Osteoblast (primary cell): Measurements from ENCODE around the gene TSACC. TPM values are rescaled to one million over a fixed set of nuclear protein-coding genes. Genes with fewer than 3 reads are reported as not detected.

Experiments
- DNase-seq: peaks from one replicate; pipeline ENCODE4 v3.0.0; 2011; ENCODE audit warnings: low spot score, mixed read lengths; ENCODE audit not compliant: insufficient read length; ENCODE audit errors: missing footprints
- H2AFZ ChIP-seq: 2 replicates; pipeline ENCODE4 v1.6.0; 2011; ENCODE audit warnings: mild to moderate bottlenecking, low read length
- H3K27ac ChIP-seq: 2 replicates; pipeline ENCODE4 v1.5.1; 2011; ENCODE audit warnings: mild to moderate bottlenecking, low read depth, low read length, moderate library complexity
- H3K27me3 ChIP-seq: 2 replicates; pipeline ENCODE4 v1.6.0; 2012; ENCODE audit warnings: mild to moderate bottlenecking, control low read depth, inconsistent platforms, low read length, moderate library complexity; ENCODE audit not compliant: insufficient read depth
- H3K36me3 ChIP-seq: 2 replicates; pipeline ENCODE4 v1.5.1; 2011; ENCODE audit warnings: mild to moderate bottlenecking, low read length, control low read depth, moderate library complexity; ENCODE audit not compliant: insufficient read depth
- H3K4me1 ChIP-seq: 2 replicates; pipeline ENCODE4 v1.5.1; 2011; ENCODE audit warnings: mild to moderate bottlenecking, low read length, control low read depth, moderate library complexity; ENCODE audit not compliant: insufficient read depth
- H3K4me2 ChIP-seq: 2 replicates; pipeline ENCODE4 v1.6.0; 2011; ENCODE audit warnings: mild to moderate bottlenecking, low read length; ENCODE audit not compliant: insufficient read depth
- H3K4me3 ChIP-seq: fragments of 200-600 bp; sonication (generic); 3 replicates; pipeline ENCODE4 v1.5.1; 2012; ENCODE audit warnings: mild to moderate bottlenecking, low read length, inconsistent platforms; ENCODE audit not compliant: insufficient read depth
- H3K79me2 ChIP-seq: 2 replicates; pipeline ENCODE4 v1.6.0; 2012; ENCODE audit warnings: mild to moderate bottlenecking, low read length, control low read depth, inconsistent platforms; ENCODE audit not compliant: insufficient read depth
- H3K9me3 ChIP-seq: 2 replicates; pipeline ENCODE4 v1.5.1; 2011; ENCODE audit warnings: low read depth, low read length, control low read depth
- H4K20me1 ChIP-seq: 2 replicates; pipeline ENCODE4 v1.6.0; 2012; ENCODE audit warnings: mild to moderate bottlenecking, low read length, control low read depth; ENCODE audit not compliant: insufficient read depth
- CTCF ChIP-seq: IDR thresholded peaks from 2 replicates; pipeline ENCODE4 v1.5.1; 2011; ENCODE audit warnings: mild to moderate bottlenecking, low read depth, low read length, moderate library complexity; ENCODE audit errors: extremely low read depth
- total RNA-seq: library from RNA; depleted of rRNA; stranded (reverse); fragments of >200 nt; gene quantifications from 2 replicates; pipeline ENCODE4 v1.2.3, GENCODE V29; 2012

Gene TSACC
- total RNA-seq, 1 donor, result 0.36 TPM

- H3K79me2 ChIP-seq, result no peaks in the 10 kb centered on the region
- no peak overlapping the region for H2AFZ ChIP-seq
- no peaks in the 10 kb centered on the region for H3K4me1 ChIP-seq
- peak; percentile 65 for TF ChIP-seq CTCF
- H3K9me3 ChIP-seq, result no peaks in the 10 kb centered on the region
- no peak overlapping the region for H3K4me3 ChIP-seq
- no peak for DNase-seq
- H3K36me3 ChIP-seq, result no peaks in the 10 kb centered on the region
- H4K20me1 ChIP-seq, result no peaks in the 10 kb centered on the region
- H3K27ac ChIP-seq, result no peak overlapping the region
- no peak overlapping the region for H3K4me2 ChIP-seq
- peaks cover 41% of the 10 kb centered on the region for H3K27me3 ChIP-seq
Measured at GRCh38 chr1:156356875-156357534, 18.7 kb downstream of the TSACC start.

DNA sequence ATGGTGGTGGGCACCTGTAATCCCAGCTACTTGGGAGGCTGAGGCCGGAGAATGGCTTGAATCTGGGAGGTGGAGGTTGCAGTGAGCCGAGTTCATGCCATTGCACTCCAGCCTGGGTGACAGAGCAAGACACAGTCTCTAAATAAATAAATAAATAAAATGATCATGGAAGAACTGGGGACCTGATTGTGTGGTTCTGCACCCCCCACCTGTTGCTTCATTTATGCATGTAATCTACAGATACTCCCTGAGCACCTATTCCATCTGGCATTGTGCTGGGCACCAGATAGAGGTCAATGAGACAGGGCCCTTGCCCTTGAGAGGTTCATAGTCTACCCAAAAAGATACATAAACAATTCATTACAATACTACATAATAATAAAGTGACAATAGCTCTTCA is 19.7 kb downstream of the TSACC start:
- no peak for DNase-seq
- no peak overlapping the region for H3K4me3 ChIP-seq
- H3K36me3 ChIP-seq, result no peaks in the 10 kb centered on the region
- no peaks in the 10 kb centered on the region for H3K4me1 ChIP-seq
- H3K27me3 ChIP-seq, result peaks cover 41% of the 10 kb centered on the region
- no peak overlapping the region for H2AFZ ChIP-seq
- H3K9me3 ChIP-seq, result no peaks in the 10 kb centered on the region
- H3K4me2 ChIP-seq, result no peak overlapping the region
- H4K20me1 ChIP-seq, result no peaks in the 10 kb centered on the region
- TF ChIP-seq CTCF, result no peak
- H3K79me2 ChIP-seq, result no peaks in the 10 kb centered on the region
- H3K27ac ChIP-seq, result no peak overlapping the region

- peaks cover 35% of the 10 kb centered on the region for H3K27me3 ChIP-seq
- H3K4me3 ChIP-seq, result no peak overlapping the region
- no peaks in the 10 kb centered on the region for H4K20me1 ChIP-seq
- no peak for DNase-seq
- TF ChIP-seq CTCF, result no peak
- H3K4me2 ChIP-seq, result no peak overlapping the region
- H3K79me2 ChIP-seq, result no peaks in the 10 kb centered on the region
- no peak overlapping the region for H3K27ac ChIP-seq
- no peaks in the 10 kb centered on the region for H3K4me1 ChIP-seq
- no peaks in the 10 kb centered on the region for H3K9me3 ChIP-seq
- no peaks in the 10 kb centered on the region for H3K36me3 ChIP-seq
- no peak overlapping the region for H2AFZ ChIP-seq
Measured at GRCh38 chr1:156358641-156359040, 20.3 kb downstream of the TSACC start.

GRCh38 chr1:156359249-156359648 is 20.9 kb downstream of the TSACC start:
- Histone ChIP-seq H4K20me1 (no peaks in the 10 kb centered on the region), H3K36me3 (no peaks in the 10 kb centered on the region), H3K9me3 (no peaks in the 10 kb centered on the region), H3K4me1 (no peaks in the 10 kb centered on the region), H3K79me2 (no peaks in the 10 kb centered on the region), H3K4me3 (no peak overlapping the region), H3K27ac (no peak overlapping the region), H3K4me2 (no peak overlapping the region), H2AFZ (no peak overlapping the region), H3K27me3 (peaks cover 35% of the 10 kb centered on the region)
- no peak for TF ChIP-seq CTCF
- no peak for DNase-seq
